IPS-18a (cell line): ENCODE data around the gene C15orf39.

Experiments
- H3K27ac ChIP-seq: one replicate; pipeline ENCODE4 v1.5.1; 2013; ENCODE audit warnings: low read length
- H3K27me3 ChIP-seq: one replicate; pipeline ENCODE4 v1.6.1; 2013; ENCODE audit warnings: mild to moderate bottlenecking, low read length; ENCODE audit not compliant: control insufficient read depth, insufficient read depth
- H3K36me3 ChIP-seq: one replicate; pipeline ENCODE4 v1.6.1; 2013; ENCODE audit warnings: low read depth, low read length; ENCODE audit not compliant: control insufficient read depth
- H3K4me1 ChIP-seq: one replicate; pipeline ENCODE4 v1.6.1; 2013; ENCODE audit warnings: low read depth, low read length; ENCODE audit not compliant: control insufficient read depth
- H3K4me3 ChIP-seq: one replicate; pipeline ENCODE4 v1.5.1; 2013; ENCODE audit warnings: low read length
- H3K9ac ChIP-seq: one replicate; pipeline ENCODE4 v1.6.1; 2013; ENCODE audit warnings: mild to moderate bottlenecking, low read length, moderate library complexity
- H3K9me3 ChIP-seq: one replicate; pipeline ENCODE4 v1.6.1; 2013; ENCODE audit warnings: low read depth, low read length; ENCODE audit not compliant: control insufficient read depth

Gene C15orf39

GRCh38 chr15:75201616-75202250 is at the start of gene C15orf39:
C15orf39 (plus strand) TSS chr15:75201882; CDS start chr15:75206049, 4,167 bp downstream.
- Histone ChIP-seq H3K27ac (no peak within 1 kb of the TSS), H3K4me1 (peaks cover 16% of the 10 kb centered on the region), H3K9me3 (no peaks in the 10 kb centered on the region), H3K4me3 (peak within 1 kb of the TSS; percentile 60), H3K36me3 (peaks cover 8% of the 10 kb centered on the region), H3K27me3 (peaks cover 20% of the 10 kb centered on the region), H3K9ac (peak within 1 kb of the TSS; percentile 53)

- H3K36me3 ChIP-seq: no peaks in the 10 kb centered on the region
- H3K4me1 ChIP-seq: peaks cover 6% of the 10 kb centered on the region
- H3K4me3 ChIP-seq: no peak overlapping the region
- H3K9ac ChIP-seq: no peak overlapping the region
- H3K27ac ChIP-seq: no peak overlapping the region
- peaks cover 4% of the 10 kb centered on the region for H3K9me3 ChIP-seq
- H3K27me3 ChIP-seq: no peaks in the 10 kb centered on the region
Observed at GRCh38 chr15:75152382-75153079, 49.2 kb upstream of the C15orf39 start.

- Histone ChIP-seq H3K9me3 (peaks cover 4% of the 10 kb centered on the region), H3K9ac (no peak overlapping the region), H3K36me3 (no peaks in the 10 kb centered on the region), H3K4me1 (peaks cover 6% of the 10 kb centered on the region), H3K27me3 (no peaks in the 10 kb centered on the region), H3K27ac (no peak overlapping the region), H3K4me3 (no peak overlapping the region)
Observed at GRCh38 chr15:75153087-75153486, 48.6 kb upstream of the C15orf39 start.

- no peaks in the 10 kb centered on the region for H3K27me3 ChIP-seq
- no peak overlapping the region for H3K9ac ChIP-seq
- H3K4me3 ChIP-seq: no peak overlapping the region
- no peaks in the 10 kb centered on the region for H3K36me3 ChIP-seq
- H3K4me1 ChIP-seq: peaks cover 8% of the 10 kb centered on the region
- no peak overlapping the region for H3K27ac ChIP-seq
- H3K9me3 ChIP-seq: no peaks in the 10 kb centered on the region
Observed at GRCh38 chr15:75153565-75154276, 48.0 kb upstream of the C15orf39 start.

GRCh38 chr15:75154461-75155062 is 47.1 kb upstream of the C15orf39 start:
- Histone ChIP-seq H3K27ac (no peak overlapping the region), H3K9ac (no peak overlapping the region), H3K36me3 (no peaks in the 10 kb centered on the region), H3K27me3 (no peaks in the 10 kb centered on the region), H3K4me3 (no peak overlapping the region), H3K4me1 (peaks cover 10% of the 10 kb centered on the region), H3K9me3 (no peaks in the 10 kb centered on the region)

- H3K9ac ChIP-seq: no peak overlapping the region
- no peaks in the 10 kb centered on the region for H3K36me3 ChIP-seq
- no peak overlapping the region for H3K4me3 ChIP-seq
- H3K4me1 ChIP-seq: peaks cover 10% of the 10 kb centered on the region
- no peak overlapping the region for H3K27ac ChIP-seq
- H3K27me3 ChIP-seq: no peaks in the 10 kb centered on the region
- no peaks in the 10 kb centered on the region for H3K9me3 ChIP-seq
Observed at GRCh38 chr15:75156326-75157215, 45.1 kb upstream of the C15orf39 start.

GRCh38 chr15:75158402-75158801 is 43.3 kb upstream of the C15orf39 start:
- Histone ChIP-seq H3K4me1 (peaks cover 10% of the 10 kb centered on the region), H3K9ac (no peak overlapping the region), H3K27me3 (no peaks in the 10 kb centered on the region), H3K36me3 (no peaks in the 10 kb centered on the region), H3K27ac (no peak overlapping the region), H3K9me3 (no peaks in the 10 kb centered on the region), H3K4me3 (no peak overlapping the region)

- Histone ChIP-seq H3K27ac (no peak overlapping the region), H3K9ac (no peak overlapping the region), H3K4me3 (no peak overlapping the region), H3K9me3 (no peaks in the 10 kb centered on the region), H3K36me3 (no peaks in the 10 kb centered on the region), H3K27me3 (no peaks in the 10 kb centered on the region), H3K4me1 (peaks cover 10% of the 10 kb centered on the region)
Observed at GRCh38 chr15:75159244-75159643, 42.4 kb upstream of the C15orf39 start.

GRCh38 chr15:75161106-75161916 is 40.4 kb upstream of the C15orf39 start:
- Histone ChIP-seq H3K4me3 (no peak overlapping the region), H3K9ac (no peak overlapping the region), H3K36me3 (no peaks in the 10 kb centered on the region), H3K27me3 (no peaks in the 10 kb centered on the region), H3K9me3 (no peaks in the 10 kb centered on the region), H3K4me1 (peaks cover 14% of the 10 kb centered on the region), H3K27ac (no peak overlapping the region)

GRCh38 chr15:75161917-75162414 is 39.7 kb upstream of the C15orf39 start:
- no peak overlapping the region for H3K9ac ChIP-seq
- no peaks in the 10 kb centered on the region for H3K27me3 ChIP-seq
- no peak overlapping the region for H3K27ac ChIP-seq
- no peak overlapping the region for H3K4me3 ChIP-seq
- H3K4me1 ChIP-seq: peaks cover 9% of the 10 kb centered on the region
- H3K9me3 ChIP-seq: no peaks in the 10 kb centered on the region
- H3K36me3 ChIP-seq: no peaks in the 10 kb centered on the region
